ENCODE results near the gene INO80. TPM values are rescaled to one million over a fixed set of nuclear protein-coding genes. Genes with fewer than 3 reads are reported as not detected.

The INO80 gene
- total and polyA plus RNA-seq, 2 donors (not counting 3 experiments of a cell fraction or from before 2014, with no cell fraction given), result 5.7 to 29.1 TPM

GRCh38 chr15:40938536-40938870 is 177.6 kb downstream of the INO80 start:
- Histone ChIP-seq H3K4me1 (ENCODE audit: control insufficient read depth, extremely low read depth, insufficient read depth, low read length) (peaks cover 31% of the 10 kb centered on the region), H3K36me3 (ENCODE audit: control insufficient read depth in 2 of 2, extremely low read depth in 1 of 2, insufficient read depth in 2 of 2, low read length in 2 of 2) (peaks cover 0 to 42% of the 10 kb centered on the region in 2 experiments), H2AFZ (ENCODE audit: low read depth, low read length) (no peak overlapping the region), H3K27ac (ENCODE audit: insufficient read depth, low read depth, low read length) (no peak overlapping the region), H3K9me3 (replicated peaks; ENCODE audit: control insufficient read depth, insufficient read depth, low read length) (no peaks in the 10 kb centered on the region), H4K20me1 (replicated peaks; ENCODE audit: control insufficient read depth, extremely low read depth, insufficient read depth, low read length) (no peaks in the 10 kb centered on the region), H3K9me1 (replicated peaks; ENCODE audit: control insufficient read depth, extremely low read depth, insufficient read depth, low read length) (no peaks in the 10 kb centered on the region), H3K4me3 (replicated peaks in 1 of 3; ENCODE audit: insufficient read depth in 1 of 3, low read depth in 1 of 3, low read length in 3 of 3) (no peak overlapping the region), H3K79me2 (ENCODE audit: control insufficient read depth, insufficient read depth, low read length) (no peaks in the 10 kb centered on the region), H3K4me2 (ENCODE audit: insufficient read depth, low read length) (no peak overlapping the region), H3K9ac (replicated peaks; ENCODE audit: extremely low read depth, insufficient read depth, low read length) (no peak overlapping the region), H3K27me3 (ENCODE audit: control insufficient read depth in 2 of 2, insufficient read depth in 2 of 2, low read length in 2 of 2) (no peaks in the 10 kb centered on the region)
- dilution Hi-C loops (cut with MboI; ENCODE audit: extremely low pct_ligation_motif_present, low sequenced_read_pairs) (no loop called here), intact Hi-C loops (cut with micrococcal nuclease) (no loop called here)
- CTCF ChIA-PET, result interaction anchor here (2.2 kb wide), 1 partner anchor 20 kb away, joined by 7 read pairs; no protein-coding TSS in a partner anchor
- BruUV-seq (replicated peaks), result no TSS peak
- no peak for DNase-seq (ENCODE audit: low read depth, low spot score)
- no peak for FAIRE-seq
- TF ChIP-seq, protein P1, sequence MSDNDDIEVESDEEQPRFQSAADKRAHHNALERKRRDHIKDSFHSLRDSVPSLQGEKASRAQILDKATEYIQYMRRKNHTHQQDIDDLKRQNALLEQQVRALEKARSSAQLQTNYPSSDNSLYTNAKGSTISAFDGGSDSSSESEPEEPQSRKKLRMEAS (IDR thresholded peaks at IDR 0.05; ENCODE audit: insufficient read depth, insufficient read length), result no peak
- no peak for TF ChIP-seq POLR2AphosphoS5 (IDR thresholded peaks at IDR 0.05; ENCODE audit: insufficient read depth, low read depth, low read length)
- no peak for TF ChIP-seq GATA2 (IDR thresholded peaks at IDR 0.05; ENCODE audit: insufficient read depth, insufficient read length, low read depth, low read length)
- TF ChIP-seq JUN (IDR thresholded peaks at IDR 0.05; ENCODE audit: borderline replicate concordance, insufficient read depth, insufficient read length, low read depth), result no peak
- no peak for TF ChIP-seq EZH2 (IDR thresholded peaks at IDR 0.05; ENCODE audit: borderline replicate concordance, low read depth, low read length, severe bottlenecking)
- TF ChIP-seq, protein P2, sequence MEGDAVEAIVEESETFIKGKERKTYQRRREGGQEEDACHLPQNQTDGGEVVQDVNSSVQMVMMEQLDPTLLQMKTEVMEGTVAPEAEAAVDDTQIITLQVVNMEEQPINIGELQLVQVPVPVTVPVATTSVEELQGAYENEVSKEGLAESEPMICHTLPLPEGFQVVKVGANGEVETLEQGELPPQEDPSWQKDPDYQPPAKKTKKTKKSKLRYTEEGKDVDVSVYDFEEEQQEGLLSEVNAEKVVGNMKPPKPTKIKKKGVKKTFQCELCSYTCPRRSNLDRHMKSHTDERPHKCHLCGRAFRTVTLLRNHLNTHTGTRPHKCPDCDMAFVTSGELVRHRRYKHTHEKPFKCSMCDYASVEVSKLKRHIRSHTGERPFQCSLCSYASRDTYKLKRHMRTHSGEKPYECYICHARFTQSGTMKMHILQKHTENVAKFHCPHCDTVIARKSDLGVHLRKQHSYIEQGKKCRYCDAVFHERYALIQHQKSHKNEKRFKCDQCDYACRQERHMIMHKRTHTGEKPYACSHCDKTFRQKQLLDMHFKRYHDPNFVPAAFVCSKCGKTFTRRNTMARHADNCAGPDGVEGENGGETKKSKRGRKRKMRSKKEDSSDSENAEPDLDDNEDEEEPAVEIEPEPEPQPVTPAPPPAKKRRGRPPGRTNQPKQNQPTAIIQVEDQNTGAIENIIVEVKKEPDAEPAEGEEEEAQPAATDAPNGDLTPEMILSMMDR (IDR thresholded peaks at IDR 0.05; ENCODE audit: extremely low read depth in 1 of 2, insufficient read depth in 1 of 2, low read depth in 1 of 2, low read length in 2 of 2), result no peak
- POLR2A ChIA-PET, result no interaction called here

Data from endothelial cell of umbilical vein (primary cell).